Measurements from ENCODE around the gene ZNG1A.
"Not testable (repeated sequence)": the region's sequence is repeated elsewhere in the genome, so short reads cannot be mapped to it uniquely, and the experiment has no call there.

The ZNG1A gene

GRCh38 chr9:117144-117994 is 61.5 kb downstream of the ZNG1A start:
- H3K27ac ChIP-seq; DNase-seq (ENCODE audit: low spot score); CTCF ChIA-PET; POLR2A ChIA-PET (ENCODE audit: low non-redundant PET): not testable (repeated sequence)

DNA sequence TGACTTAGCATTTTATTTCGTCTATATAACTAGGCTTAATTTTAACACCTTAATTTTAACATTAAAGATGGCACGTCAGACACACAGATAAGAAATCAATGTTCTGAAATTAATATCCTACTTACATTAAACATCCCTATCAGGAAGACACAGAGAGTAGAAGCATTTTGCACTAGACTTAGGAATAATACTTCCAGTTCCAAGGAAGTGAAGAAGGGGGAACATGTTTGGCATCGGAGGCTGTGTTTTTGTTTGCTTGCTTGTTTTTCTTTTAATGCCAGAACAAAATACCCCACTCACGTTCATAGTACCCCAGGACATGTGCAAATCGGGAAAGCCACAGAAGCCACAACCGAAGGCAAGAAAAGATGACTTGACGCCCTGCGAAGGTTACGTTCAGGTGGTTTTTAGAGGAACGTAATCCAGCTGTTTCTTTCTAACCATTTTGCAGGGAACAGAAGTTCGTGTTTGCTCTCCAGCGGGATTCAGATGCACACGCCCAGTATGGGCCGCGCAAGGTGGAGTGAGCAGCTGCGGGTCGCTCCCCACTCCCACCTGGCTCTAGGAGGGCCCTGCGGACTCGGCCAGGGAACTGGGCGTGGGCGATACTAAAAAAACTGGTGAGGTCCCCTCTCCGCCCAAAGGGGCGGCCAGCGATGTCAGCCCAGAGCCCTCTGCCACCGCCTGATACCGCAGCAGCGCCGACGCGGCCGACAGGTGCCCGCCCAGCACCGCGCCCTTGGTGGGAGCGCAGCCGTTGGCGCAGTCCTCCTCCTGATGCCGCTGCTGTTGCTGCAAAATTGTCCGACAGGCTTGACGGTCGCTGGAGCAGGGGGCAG is 62.4 kb downstream of the ZNG1A start:
- CTCF ChIA-PET; POLR2A ChIA-PET (ENCODE audit: low non-redundant PET): not testable (repeated sequence)

GRCh38 chr9:115118-115451 is 63.8 kb downstream of the ZNG1A start:
- H3K27ac ChIP-seq; CTCF ChIA-PET; DNase-seq (ENCODE audit: low spot score); POLR2A ChIA-PET (ENCODE audit: low non-redundant PET): not testable (repeated sequence)

More for the DNA sequence above, 62.4 kb downstream of the ZNG1A start:
- not testable (repeated sequence) for H3K27ac ChIP-seq; DNase-seq (ENCODE audit: low spot score)

DNA sequence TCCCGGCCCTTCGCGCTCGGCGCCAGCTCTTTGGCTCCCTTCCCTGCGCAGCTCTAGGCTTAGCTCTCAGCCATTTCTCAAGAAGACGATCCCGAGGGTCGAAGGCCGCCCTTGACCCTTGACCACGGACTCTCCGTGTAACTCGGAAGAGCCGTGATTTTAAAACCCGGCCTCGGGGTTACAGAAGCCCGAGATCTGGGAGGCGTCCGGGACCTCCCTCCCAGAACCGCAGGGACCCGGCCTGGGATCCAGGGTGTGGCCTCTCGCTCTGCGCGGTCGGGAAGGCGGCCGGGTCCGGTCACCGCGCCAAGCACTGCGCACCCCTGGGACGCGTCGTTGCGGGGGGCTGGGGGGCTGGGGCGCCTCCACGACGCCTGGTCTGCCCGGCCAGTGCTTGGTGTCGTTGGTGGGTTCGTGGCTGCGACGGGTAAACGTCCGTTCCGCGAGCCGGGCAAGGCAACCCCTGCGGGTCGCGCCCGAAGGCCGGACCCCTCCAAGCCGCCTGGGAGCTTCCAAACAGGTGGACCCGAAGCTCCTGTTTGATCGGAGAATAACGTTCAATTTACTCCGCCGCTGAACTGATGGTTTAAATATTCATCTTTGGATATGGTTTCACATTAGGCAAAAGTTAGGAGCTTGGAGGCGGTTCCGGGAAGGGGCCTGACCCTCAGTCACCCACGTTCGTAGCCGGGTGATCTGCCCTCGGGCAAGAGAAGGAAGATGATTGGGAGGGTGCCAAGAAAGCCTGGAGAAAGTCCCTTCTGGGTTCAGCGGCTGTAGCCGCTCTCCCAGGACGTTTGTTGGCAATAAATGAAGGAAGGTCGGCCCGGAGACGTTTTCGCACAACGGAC is 64.4 kb downstream of the ZNG1A start:
- CTCF ChIA-PET; DNase-seq (ENCODE audit: low spot score); H3K27ac ChIP-seq; POLR2A ChIA-PET (ENCODE audit: low non-redundant PET): not testable (repeated sequence)

- CTCF ChIA-PET; POLR2A ChIA-PET (ENCODE audit: low non-redundant PET); H3K27ac ChIP-seq; DNase-seq (ENCODE audit: low spot score): not testable (repeated sequence)
Observed at GRCh38 chr9:113468-114266, 65.2 kb downstream of the ZNG1A start.

GRCh38 chr9:112589-113467 is 66.0 kb downstream of the ZNG1A start:
- H3K27ac ChIP-seq; POLR2A ChIA-PET (ENCODE audit: low non-redundant PET); DNase-seq (ENCODE audit: low spot score); CTCF ChIA-PET: not testable (repeated sequence)

- POLR2A ChIA-PET (ENCODE audit: low non-redundant PET); CTCF ChIA-PET; H3K27ac ChIP-seq; DNase-seq (ENCODE audit: low spot score): not testable (repeated sequence)
Observed at GRCh38 chr9:110672-111071, 68.2 kb downstream of the ZNG1A start.

DNA sequence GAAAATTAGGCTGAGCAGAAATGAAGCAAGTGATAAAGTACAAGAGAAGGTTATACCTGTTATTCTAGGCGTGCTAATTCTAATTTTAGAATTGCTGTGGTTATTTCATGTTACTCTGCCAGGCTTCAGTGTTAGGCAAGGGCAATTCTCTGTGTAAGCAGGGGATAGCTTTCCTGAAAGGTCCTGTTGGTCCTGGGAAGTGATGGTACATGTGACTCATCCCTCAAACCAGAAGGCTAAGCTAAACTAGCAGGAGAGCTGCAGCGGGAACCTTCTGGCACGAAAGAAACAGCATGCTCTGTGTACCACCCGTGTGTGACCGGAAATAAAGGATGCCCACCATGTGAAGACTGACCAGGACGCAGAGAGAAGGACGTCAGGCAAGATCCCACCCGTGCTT is 69.3 kb downstream of the ZNG1A start:
- CTCF ChIA-PET; POLR2A ChIA-PET (ENCODE audit: low non-redundant PET); DNase-seq (ENCODE audit: low spot score); H3K27ac ChIP-seq: not testable (repeated sequence)

- DNase-seq (ENCODE audit: low spot score); H3K27ac ChIP-seq; POLR2A ChIA-PET (ENCODE audit: low non-redundant PET); CTCF ChIA-PET: not testable (repeated sequence)
Observed at GRCh38 chr9:108742-109495, 69.9 kb downstream of the ZNG1A start.

DNA sequence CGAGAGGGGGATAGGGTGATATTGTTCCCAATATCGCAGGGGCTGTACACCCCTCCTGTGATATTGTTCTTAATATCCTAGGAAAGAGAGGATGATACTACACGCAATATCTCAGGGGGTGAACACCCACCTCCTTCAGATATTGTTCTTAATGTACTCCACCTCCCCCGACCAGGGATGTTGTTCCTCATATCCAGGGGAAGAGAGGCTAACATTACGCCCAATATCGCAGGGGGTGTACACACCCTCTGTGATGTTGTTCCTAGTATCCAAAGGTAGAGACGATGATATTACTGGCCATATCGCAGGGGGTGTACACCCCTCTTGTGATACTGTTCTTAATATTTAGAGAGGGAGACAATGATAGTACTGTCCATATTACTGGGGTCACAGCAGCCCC is 72.9 kb downstream of the ZNG1A start:
- POLR2A ChIA-PET (ENCODE audit: low non-redundant PET); CTCF ChIA-PET; DNase-seq (ENCODE audit: low spot score); H3K27ac ChIP-seq: not testable (repeated sequence)

- CTCF ChIA-PET; POLR2A ChIA-PET (ENCODE audit: low non-redundant PET); DNase-seq (ENCODE audit: low spot score); H3K27ac ChIP-seq: not testable (repeated sequence)
Observed at GRCh38 chr9:100430-100829, 78.4 kb downstream of the ZNG1A start.

DNA sequence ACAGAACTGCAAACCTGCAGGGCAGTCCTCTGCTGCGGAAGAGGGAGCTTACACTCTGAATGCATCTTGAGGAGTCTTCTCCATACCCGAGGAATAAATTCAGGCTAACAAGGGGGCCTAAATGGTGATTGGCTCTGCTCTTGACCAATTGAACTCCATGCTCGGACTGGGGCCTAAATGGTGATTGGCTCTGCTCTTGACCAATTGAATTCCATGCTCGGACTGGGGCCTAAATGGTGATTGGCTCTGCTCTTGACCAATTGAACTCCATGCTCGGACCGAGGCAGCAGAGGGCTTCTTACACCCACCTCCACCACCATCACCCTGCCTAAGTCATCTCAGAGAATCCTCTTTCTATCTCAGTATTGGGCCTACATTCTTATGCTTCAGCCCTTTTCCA is 79.0 kb downstream of the ZNG1A start:
- H3K27ac ChIP-seq; DNase-seq (ENCODE audit: low spot score); POLR2A ChIA-PET (ENCODE audit: low non-redundant PET); CTCF ChIA-PET: not testable (repeated sequence)

- H3K27ac ChIP-seq, CTCF ChIA-PET: not testable (repeated sequence)
Observed at GRCh38 chr9:98775-99174, 80.1 kb downstream of the ZNG1A start.

DNA sequence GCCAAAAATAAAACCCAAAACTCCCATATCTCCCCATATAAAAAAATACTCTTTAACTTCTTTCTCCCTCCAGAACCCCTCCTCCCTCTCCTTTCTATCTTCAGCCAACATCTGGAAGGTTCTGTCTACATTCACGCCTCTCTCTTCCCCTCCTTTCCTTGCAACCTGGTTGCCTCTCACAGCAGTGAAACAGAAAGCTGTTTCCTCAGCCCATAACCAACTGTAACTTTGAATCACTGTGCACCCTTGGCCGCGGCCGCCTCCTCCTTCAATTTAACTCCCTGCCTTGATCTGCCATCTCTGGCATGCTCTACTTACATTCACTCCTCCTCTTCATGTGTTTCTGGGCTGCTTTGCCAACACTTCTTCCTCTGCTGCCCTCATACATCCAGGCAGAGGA is 83.9 kb downstream of the ZNG1A start:
- POLR2A ChIA-PET (ENCODE audit: low non-redundant PET); DNase-seq (ENCODE audit: low spot score); H3K27ac ChIP-seq; CTCF ChIA-PET: not testable (repeated sequence)

More at GRCh38 chr9:98775-99174, 80.1 kb downstream of the ZNG1A start:
- POLR2A ChIA-PET (ENCODE audit: low non-redundant PET); DNase-seq (ENCODE audit: low spot score): not testable (repeated sequence)

DNA sequence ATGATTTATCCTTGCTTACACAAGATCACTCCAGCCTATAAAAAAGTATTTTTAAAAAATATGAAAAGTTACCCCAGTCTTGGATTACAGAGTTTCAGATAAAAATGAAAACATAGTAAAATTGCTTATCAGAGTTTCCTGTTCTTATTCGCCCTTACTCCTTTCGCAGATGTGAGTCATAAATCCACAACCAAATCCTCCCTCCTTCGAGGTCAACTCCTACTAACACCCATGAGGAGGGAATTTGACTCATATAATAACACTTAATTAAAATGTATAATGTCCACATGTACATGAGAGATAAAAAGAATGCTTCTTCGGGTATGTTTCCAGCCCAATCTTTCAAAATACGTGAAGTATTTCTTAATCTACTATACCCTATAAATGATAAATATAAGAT is 84.5 kb downstream of the ZNG1A start:
- CTCF ChIA-PET; POLR2A ChIA-PET (ENCODE audit: low non-redundant PET); DNase-seq (ENCODE audit: low spot score); H3K27ac ChIP-seq: not testable (repeated sequence)

Measured in RWPE1 (cell line).